Measurements from ENCODE around the gene DENND6B.

The DENND6B gene

GRCh38 chr22:50292643-50293440 lies 34.0 kb downstream of the DENND6B start:
- Mint-ChIP-seq H3K9me3 (no peaks in the 10 kb centered on the region), H3K4me3 (peak overlapping the region; percentile 68), H3K36me3 (peaks cover 12% of the 10 kb centered on the region), H3K4me1 (peaks cover 44% of the 10 kb centered on the region), H3K27ac (peak overlapping the region; percentile 57), H3K27me3 (peaks cover 42% of the 10 kb centered on the region)
- peak; percentile 68 for ATAC-seq

- Mint-ChIP-seq H3K9me3 (no peaks in the 10 kb centered on the region), H3K27me3 (peaks cover 27% of the 10 kb centered on the region), H3K4me3 (no peak overlapping the region), H3K27ac (no peak overlapping the region), H3K36me3 (peaks cover 12% of the 10 kb centered on the region), H3K4me1 (peaks cover 37% of the 10 kb centered on the region)
- ATAC-seq = no peak
Measured at GRCh38 chr22:50289942-50290630, 36.7 kb downstream of the DENND6B start.

- H3K4me3 Mint-ChIP-seq = no peak overlapping the region
- H3K9me3 Mint-ChIP-seq = no peaks in the 10 kb centered on the region
- peaks cover 12% of the 10 kb centered on the region for H3K36me3 Mint-ChIP-seq
- no peak for ATAC-seq
- peaks cover 34% of the 10 kb centered on the region for H3K27me3 Mint-ChIP-seq
- no peak overlapping the region for H3K27ac Mint-ChIP-seq
- peaks cover 34% of the 10 kb centered on the region for H3K4me1 Mint-ChIP-seq
Measured at GRCh38 chr22:50289151-50289941, 37.5 kb downstream of the DENND6B start.

DNA sequence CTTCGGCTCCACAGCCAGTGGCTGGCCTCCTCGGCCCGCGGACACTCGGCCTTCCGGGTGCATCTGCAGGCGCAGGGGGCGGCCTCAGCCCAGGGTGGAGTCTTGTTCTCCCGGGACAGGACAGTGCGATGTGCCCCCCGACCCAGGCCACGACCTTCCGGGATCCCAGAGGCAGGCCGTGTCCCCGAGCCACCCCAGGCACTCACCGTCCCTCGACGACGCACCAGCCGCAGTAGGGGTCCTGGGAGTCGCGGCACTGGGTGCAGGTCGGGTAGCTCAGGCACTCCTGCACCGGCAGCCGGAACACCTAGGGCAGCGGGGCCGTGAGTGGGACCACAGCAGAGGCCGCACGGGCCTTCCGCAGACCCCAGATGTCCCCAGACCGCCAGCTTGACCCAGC lies 39.1 kb downstream of the DENND6B start:
- H3K27me3 Mint-ChIP-seq = peaks cover 30% of the 10 kb centered on the region
- H3K9me3 Mint-ChIP-seq = no peaks in the 10 kb centered on the region
- no peak overlapping the region for H3K4me3 Mint-ChIP-seq
- H3K36me3 Mint-ChIP-seq = peaks cover 12% of the 10 kb centered on the region
- H3K27ac Mint-ChIP-seq = no peak overlapping the region
- ATAC-seq = no peak
- peaks cover 20% of the 10 kb centered on the region for H3K4me1 Mint-ChIP-seq

GRCh38 chr22:50286701-50287318 lies 40.0 kb downstream of the DENND6B start:
- Mint-ChIP-seq H3K27ac (no peak overlapping the region), H3K27me3 (peaks cover 21% of the 10 kb centered on the region), H3K4me3 (no peak overlapping the region), H3K36me3 (peaks cover 12% of the 10 kb centered on the region), H3K9me3 (no peaks in the 10 kb centered on the region), H3K4me1 (peaks cover 11% of the 10 kb centered on the region)
- no peak for ATAC-seq

- Mint-ChIP-seq H3K27me3 (peaks cover 15% of the 10 kb centered on the region), H3K27ac (no peak overlapping the region), H3K4me1 (peaks cover 6% of the 10 kb centered on the region), H3K4me3 (no peak overlapping the region), H3K9me3 (no peaks in the 10 kb centered on the region), H3K36me3 (peaks cover 12% of the 10 kb centered on the region)
- ATAC-seq = no peak
Measured at GRCh38 chr22:50286275-50286674, 40.5 kb downstream of the DENND6B start.

GRCh38 chr22:50285568-50286229 lies 41.1 kb downstream of the DENND6B start:
- Mint-ChIP-seq H3K4me1 (no peaks in the 10 kb centered on the region), H3K4me3 (no peak overlapping the region), H3K36me3 (peaks cover 17% of the 10 kb centered on the region), H3K27me3 (peaks cover 10% of the 10 kb centered on the region), H3K27ac (no peak overlapping the region), H3K9me3 (no peaks in the 10 kb centered on the region)
- no peak for ATAC-seq

DNA sequence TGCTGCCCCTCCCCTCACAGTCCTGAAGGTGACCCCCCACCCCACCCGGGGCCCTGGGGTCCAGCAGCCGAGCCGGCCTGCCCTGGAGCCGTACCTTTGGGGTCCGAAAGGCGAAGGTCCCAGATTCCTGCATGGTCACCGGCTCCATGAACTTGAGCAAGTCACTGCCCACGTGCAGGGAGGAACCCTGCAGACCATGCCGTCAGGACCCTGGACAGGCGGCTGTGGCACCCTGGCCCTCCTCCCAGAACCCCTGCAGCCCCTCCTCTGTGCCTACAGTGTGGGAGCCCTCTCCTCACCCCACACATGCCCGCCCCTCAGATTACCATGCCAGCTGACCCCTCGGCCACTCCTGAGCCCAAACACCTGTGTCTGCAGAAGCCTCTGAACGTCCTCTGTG lies 42.3 kb downstream of the DENND6B start:
- H3K36me3 Mint-ChIP-seq = peaks cover 18% of the 10 kb centered on the region
- no peak overlapping the region for H3K4me3 Mint-ChIP-seq

GRCh38 chr22:50283821-50284220 lies 43.0 kb downstream of the DENND6B start:
- Mint-ChIP-seq H3K27me3 (peaks cover 8% of the 10 kb centered on the region), H3K9me3 (no peaks in the 10 kb centered on the region), H3K4me1 (no peaks in the 10 kb centered on the region), H3K36me3 (peaks cover 13% of the 10 kb centered on the region), H3K27ac (no peak overlapping the region), H3K4me3 (no peak overlapping the region)
- no peak for ATAC-seq

More for the DNA sequence above, 42.3 kb downstream of the DENND6B start:
- Mint-ChIP-seq H3K27ac (no peak overlapping the region), H3K4me1 (no peaks in the 10 kb centered on the region), H3K27me3 (peaks cover 8% of the 10 kb centered on the region), H3K9me3 (no peaks in the 10 kb centered on the region)
- no peak for ATAC-seq

DNA sequence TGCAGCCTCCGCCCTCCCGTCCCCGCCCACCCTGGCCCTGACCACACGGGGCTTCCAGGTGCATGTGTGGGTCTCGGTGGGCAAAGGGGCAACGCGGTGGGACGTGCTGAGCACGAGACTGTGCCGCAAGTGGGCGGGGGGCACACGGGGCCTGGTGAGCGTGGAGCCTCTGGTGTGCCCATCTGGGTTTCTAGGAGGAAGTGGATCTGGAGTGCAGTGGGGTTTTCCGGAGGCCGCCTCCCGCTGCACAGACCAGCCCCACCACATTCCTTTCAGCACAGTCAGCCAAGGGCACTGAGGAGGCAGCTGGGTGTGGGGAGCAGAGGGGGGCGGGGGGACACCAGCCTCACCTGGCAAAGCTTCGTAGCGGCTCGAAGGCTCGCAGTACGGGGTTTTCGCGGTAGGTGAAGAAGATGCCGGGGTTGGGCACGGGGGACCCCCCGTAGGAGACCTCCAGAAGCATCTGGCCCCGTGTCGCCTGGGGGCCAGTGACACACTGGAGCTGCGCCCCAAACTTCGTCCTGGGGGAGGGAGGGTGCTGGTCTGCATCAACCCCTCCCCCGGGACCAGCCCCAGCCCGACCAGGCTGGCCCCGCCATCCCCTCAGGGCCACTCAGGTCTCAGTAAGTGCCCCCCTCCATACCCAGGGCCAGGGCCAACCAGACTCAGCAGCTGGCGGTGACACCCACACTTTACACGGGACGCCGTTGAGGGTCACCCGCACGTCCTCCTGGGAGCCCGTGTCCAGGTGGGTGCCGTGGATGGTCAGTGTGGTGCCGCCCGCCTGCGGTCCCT lies 44.3 kb downstream of the DENND6B start:
- no peaks in the 10 kb centered on the region for H3K4me1 Mint-ChIP-seq
- H3K36me3 Mint-ChIP-seq = peaks cover 6% of the 10 kb centered on the region
- no peak for ATAC-seq
- peaks cover 8% of the 10 kb centered on the region for H3K27me3 Mint-ChIP-seq
- no peak overlapping the region for H3K4me3 Mint-ChIP-seq
- H3K27ac Mint-ChIP-seq = no peak overlapping the region
- no peaks in the 10 kb centered on the region for H3K9me3 Mint-ChIP-seq

DNA sequence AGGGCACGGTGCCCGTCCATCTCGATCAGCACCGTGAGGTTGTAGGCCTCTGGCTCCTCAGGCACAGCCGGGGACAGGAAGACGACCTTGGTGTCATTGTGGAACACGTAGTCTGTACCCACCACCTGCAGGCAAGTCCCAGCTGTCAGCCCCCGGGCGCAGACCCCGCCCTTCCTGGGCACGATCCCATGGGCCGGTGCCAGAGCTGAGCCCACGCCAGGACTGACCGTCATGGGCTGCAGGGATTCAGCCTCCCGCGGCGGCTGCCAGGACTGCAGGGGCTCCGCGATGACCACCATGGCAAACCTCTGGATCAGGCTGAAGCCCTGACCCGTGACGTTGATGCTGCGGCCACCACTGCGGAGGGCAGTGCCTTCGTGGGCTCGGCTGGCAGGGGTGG lies 44.9 kb downstream of the DENND6B start:
- no peaks in the 10 kb centered on the region for H3K9me3 Mint-ChIP-seq
- peaks cover 6% of the 10 kb centered on the region for H3K36me3 Mint-ChIP-seq
- peaks cover 8% of the 10 kb centered on the region for H3K27me3 Mint-ChIP-seq
- ATAC-seq = no peak
- H3K4me3 Mint-ChIP-seq = no peak overlapping the region
- H3K27ac Mint-ChIP-seq = no peak overlapping the region
- no peaks in the 10 kb centered on the region for H3K4me1 Mint-ChIP-seq

GRCh38 chr22:50281384-50281760 lies 45.4 kb downstream of the DENND6B start:
- Mint-ChIP-seq H3K4me1 (no peaks in the 10 kb centered on the region), H3K4me3 (no peak overlapping the region), H3K9me3 (no peaks in the 10 kb centered on the region), H3K27ac (no peak overlapping the region), H3K27me3 (peaks cover 8% of the 10 kb centered on the region), H3K36me3 (peaks cover 6% of the 10 kb centered on the region)
- ATAC-seq = no peak

- H3K27ac Mint-ChIP-seq = no peak overlapping the region
- no peaks in the 10 kb centered on the region for H3K9me3 Mint-ChIP-seq
- H3K4me3 Mint-ChIP-seq = no peak overlapping the region
- H3K4me1 Mint-ChIP-seq = no peaks in the 10 kb centered on the region
- H3K27me3 Mint-ChIP-seq = peaks cover 8% of the 10 kb centered on the region
- ATAC-seq = no peak
- H3K36me3 Mint-ChIP-seq = peaks cover 6% of the 10 kb centered on the region
Measured at GRCh38 chr22:50280708-50281383, 46.0 kb downstream of the DENND6B start.

Measured in stimulated activated memory B cell treated with anti-CD40 and anti-IgM and Interleukin-4, amounts not matched to agents 10 μg/mL and 1 μg/mL and 100 μg/mL, for 72 hours (primary cell).